GM12801 (cell line): ENCODE data around the gene CACTIN.

Experiments used
- TF ChIP-seq, protein P1 (sequence below): IDR thresholded peaks from one replicate; pipeline ENCODE4 v1.5.1; 2011; ENCODE audit warnings: control low read depth; ENCODE audit not compliant: insufficient read length; ENCODE audit errors: extremely low read depth

CACTIN gene

DNA sequence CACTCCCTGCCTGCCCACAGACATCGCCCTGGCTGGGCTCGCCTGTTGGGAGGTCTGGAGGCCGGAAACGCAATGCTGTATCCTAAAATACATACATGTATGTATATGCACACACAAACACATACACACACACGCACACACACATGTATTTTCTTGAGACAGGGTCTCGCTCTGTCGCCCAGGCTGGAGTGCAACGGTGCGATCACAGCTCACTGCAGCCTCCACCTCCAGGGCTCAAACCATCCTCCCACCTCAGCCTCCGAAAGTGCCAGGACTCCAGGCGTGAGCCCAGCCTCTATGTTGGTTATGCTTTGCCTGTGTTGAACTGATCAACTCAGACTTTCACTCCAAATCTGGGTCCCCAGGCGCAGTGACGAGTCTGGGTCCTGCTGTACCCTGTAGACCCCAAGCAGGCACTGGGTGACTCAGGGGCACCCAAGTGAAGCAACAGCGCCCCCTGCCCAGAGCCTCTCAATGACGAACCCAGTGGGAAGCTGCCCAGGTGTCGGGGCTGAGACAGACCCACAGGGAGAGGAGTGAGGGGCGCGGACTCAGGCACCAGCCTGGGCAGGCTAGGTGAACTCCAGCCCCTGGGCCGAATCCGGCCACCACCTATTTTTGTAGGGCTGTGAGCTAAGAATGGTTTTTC lies 27.4 kb upstream of the CACTIN start:
- TF ChIP-seq, protein P1, sequence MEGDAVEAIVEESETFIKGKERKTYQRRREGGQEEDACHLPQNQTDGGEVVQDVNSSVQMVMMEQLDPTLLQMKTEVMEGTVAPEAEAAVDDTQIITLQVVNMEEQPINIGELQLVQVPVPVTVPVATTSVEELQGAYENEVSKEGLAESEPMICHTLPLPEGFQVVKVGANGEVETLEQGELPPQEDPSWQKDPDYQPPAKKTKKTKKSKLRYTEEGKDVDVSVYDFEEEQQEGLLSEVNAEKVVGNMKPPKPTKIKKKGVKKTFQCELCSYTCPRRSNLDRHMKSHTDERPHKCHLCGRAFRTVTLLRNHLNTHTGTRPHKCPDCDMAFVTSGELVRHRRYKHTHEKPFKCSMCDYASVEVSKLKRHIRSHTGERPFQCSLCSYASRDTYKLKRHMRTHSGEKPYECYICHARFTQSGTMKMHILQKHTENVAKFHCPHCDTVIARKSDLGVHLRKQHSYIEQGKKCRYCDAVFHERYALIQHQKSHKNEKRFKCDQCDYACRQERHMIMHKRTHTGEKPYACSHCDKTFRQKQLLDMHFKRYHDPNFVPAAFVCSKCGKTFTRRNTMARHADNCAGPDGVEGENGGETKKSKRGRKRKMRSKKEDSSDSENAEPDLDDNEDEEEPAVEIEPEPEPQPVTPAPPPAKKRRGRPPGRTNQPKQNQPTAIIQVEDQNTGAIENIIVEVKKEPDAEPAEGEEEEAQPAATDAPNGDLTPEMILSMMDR: no peak

DNA sequence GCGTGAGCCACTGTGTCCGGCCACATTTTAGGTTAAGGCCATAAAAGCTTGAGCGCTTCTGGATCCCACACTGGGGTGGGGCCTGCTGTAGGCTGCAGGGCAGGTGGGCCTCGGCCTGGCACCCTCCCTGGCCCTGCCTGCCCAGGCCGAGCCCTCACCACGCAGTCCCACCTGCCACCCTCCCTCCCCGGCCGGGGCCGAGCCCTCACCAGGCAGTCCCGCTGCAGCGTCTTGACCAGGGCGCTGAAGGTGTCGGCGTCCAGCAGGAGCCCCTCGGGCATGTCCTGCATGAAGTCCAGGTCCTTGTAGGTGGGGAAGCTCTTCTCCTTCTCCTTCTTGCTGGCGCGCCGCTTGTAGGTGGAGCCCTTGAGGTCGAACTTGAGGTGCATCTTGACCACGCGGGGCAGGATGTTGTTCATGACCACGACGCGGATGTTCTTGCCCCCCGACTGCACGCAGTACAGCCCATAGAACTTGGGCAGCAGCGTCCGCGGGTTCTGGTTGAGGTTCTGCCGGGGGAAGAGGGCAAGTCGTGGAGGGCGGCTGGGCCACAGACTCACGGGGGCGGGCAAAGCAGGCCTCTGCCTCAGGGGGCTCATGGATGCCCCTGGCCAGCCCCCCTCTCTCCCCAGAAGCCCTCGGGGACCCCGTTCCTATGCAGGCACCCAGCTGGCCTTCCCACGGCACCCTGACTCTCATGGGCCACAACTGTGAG lies 26.6 kb upstream of the CACTIN start:
- TF ChIP-seq, protein P1: no peak

DNA sequence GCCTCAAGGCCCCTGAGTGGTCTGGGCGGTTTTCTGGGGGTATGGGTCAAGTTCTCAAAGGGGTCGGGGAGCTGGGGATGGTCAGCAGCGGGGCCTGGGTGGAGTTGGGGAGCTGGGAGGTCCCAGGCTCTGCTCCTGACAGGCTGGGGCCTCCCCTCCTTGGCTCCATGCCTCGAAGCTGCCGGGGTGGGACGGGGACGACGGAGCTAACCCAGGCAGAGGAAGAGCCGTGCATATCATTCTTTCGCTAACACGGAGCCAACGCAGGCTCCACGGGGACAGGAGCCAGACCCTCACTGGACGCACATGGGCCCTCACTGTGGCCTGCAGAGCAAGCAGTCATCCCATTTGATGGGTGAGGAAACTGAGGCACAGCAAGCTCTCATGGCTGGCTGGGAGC lies 25.8 kb upstream of the CACTIN start:
- TF ChIP-seq, protein P1: no peak

DNA sequence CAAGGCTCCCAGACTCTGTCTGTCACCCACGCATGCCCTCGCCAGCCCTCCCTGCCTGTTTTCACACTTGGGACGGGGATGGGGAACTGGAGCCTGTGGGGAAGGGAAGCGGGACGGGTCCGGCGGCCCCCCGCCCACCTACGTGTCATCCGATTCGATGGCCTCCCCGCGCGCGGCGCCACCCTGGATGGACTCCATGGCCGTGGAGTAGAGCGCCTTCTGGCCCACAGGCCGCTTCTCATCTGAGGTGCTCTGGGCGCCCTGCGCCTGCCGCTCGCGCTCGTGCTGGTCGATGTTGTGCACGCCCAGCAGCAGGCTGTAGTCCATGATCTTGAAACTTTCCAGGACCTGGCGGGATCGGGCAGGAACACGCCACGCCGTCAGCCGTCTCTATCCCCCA lies 25.1 kb upstream of the CACTIN start:
- TF ChIP-seq, protein P1: no peak

DNA sequence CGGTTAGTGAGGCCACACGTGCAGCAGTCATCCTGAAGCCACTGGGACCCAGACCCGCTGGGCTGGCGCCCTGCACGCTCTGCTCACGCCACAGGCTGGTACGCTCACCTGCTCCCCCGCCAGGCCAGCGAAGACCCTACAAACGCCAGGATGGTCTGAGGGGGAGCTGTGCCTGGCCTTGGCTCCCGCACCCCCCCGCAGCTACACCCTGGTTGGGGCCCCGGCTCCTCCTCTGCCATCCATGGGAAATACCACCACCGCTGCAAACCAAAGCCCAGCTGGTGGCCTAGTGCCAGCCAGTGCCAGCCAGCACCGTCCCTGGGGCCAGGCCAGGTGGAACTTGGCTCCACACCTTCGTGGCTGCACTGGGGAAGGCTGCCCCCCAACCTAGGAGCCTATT lies 23.3 kb upstream of the CACTIN start:
- TF ChIP-seq, protein P1: no peak

DNA sequence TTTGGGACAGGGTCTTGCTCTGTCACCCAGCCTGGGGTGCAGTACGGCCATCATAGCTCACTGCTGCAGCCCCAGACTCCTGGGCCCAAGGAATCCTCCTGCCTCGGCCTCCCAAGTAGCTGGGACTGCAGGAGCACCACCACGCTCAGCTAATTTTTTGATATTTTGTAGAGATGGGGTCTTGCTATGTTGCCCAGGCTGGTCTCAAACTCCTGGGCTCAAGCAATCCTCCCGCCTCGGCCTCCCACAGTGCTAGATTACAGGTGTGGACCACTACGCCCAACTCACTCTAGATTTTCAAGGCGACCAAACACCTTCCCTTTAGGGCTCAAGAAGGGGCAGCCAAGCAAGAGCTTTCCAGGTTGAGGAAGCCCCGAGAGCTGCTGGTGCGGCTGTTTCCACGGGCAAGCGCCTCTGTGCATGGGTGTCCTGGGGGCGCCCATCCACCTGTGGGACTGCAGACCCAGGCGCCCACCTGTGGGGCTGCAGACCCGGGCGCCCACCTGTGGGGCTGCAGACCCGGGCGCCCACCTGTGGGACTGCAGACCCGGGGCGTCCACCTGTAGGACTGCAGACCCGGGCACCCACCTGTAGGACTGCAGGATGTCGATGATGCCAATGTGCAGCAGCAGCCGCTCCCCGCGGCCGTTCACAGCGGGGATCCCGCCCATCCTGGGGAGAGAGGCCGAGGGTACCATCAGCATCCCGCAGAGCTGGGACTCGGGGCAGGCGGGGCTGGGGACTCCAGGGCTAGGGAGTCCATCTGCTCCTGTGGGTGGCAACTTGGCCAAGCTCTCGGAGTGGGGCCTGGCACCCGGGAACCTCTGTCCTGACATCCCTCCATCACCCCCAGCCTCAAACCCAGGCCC lies 21.7 kb upstream of the CACTIN start:
- TF ChIP-seq, protein P1: no peak
